Bronchial smooth muscle cell (primary cell): ENCODE data around the gene OPN1LW. TPM values are rescaled to one million over a fixed set of nuclear protein-coding genes. Genes with fewer than 3 reads are reported as not detected.

Source experiments
- total RNA-seq: library from RNA; depleted of rRNA; stranded (reverse); fragments of >200 nt; gene quantifications from 2 replicates; pipeline ENCODE4 v1.2.1, GENCODE V29; 2014

OPN1LW gene
- total RNA-seq = not detected in 2 replicates

GRCh38 chrX:154144010-154144409 lies at the start of gene OPN1LW:
Gene OPN1LW, plus strand, starts transcription at chrX:154144243. Its CDS starts 41 bp downstream, at chrX:154144284.

GRCh38 chrX:154097589-154098541 lies 46.2 kb upstream of the OPN1LW start, which contains the start of gene MECP2:
Gene MECP2, minus strand, starts transcription at chrX:154097717.

GRCh38 chrX:154182296-154182695 lies 38.3 kb downstream of the OPN1LW start, which contains the start of gene OPN1MW:
Gene OPN1MW, plus strand, starts transcription at chrX:154182596. Its CDS starts 82 bp downstream, at chrX:154182678.

Other genes starting within 250 kb of the OPN1LW start
- not detected in 2 replicates for gene AVPR2, start 239.6 kb upstream of the OPN1LW start, total RNA-seq
- gene ARHGAP4, start 218.0 kb upstream of the OPN1LW start, total RNA-seq = 0.52 and 3.6 TPM in 2 replicates
- 24.7 and 32.7 TPM in 2 replicates for gene NAA10, start 209.2 kb upstream of the OPN1LW start, total RNA-seq
- 1.1 and 3.0 TPM in 2 replicates for gene RENBP, start 199.6 kb upstream of the OPN1LW start, total RNA-seq
- 7.9 and 8.0 TPM in 2 replicates for gene HCFC1, start 172.4 kb upstream of the OPN1LW start, total RNA-seq
- 6.6 and 6.8 TPM in 2 replicates for gene TMEM187, start 171.5 kb upstream of the OPN1LW start, total RNA-seq
- gene IRAK1, start 124.3 kb upstream of the OPN1LW start, total RNA-seq = 28.7 and 31.8 TPM in 2 replicates
- 13.1 and 15.4 TPM in 2 replicates for gene MECP2, start 46.5 kb upstream of the OPN1LW start, total RNA-seq
- not detected in 2 replicates for gene OPN1MW, start 38.4 kb downstream of the OPN1LW start, total RNA-seq
- not detected in 2 replicates for gene OPN1MW2, start 75.5 kb downstream of the OPN1LW start, total RNA-seq
- gene OPN1MW3, start 113.3 kb downstream of the OPN1LW start, total RNA-seq = not detected in 2 replicates
- gene TEX28, start 150.9 kb downstream of the OPN1LW start, total RNA-seq = not detected in 2 replicates
- not detected in 2 replicates for gene TKTL1, start 151.6 kb downstream of the OPN1LW start, total RNA-seq
- gene FLNA, start 230.4 kb downstream of the OPN1LW start, total RNA-seq = 1,283 and 1,391 TPM in 2 replicates
- gene EMD, start 235.1 kb downstream of the OPN1LW start, total RNA-seq = 17.9 and 20.0 TPM in 2 replicates